M059J (cell line): ENCODE data around the gene ATG101. TPM values are rescaled to one million over a fixed set of nuclear protein-coding genes. Genes with fewer than 3 reads are reported as not detected.
A peak's percentile ranks its signal among the peaks of the same experiment; 100 is the strongest.

ENCODE experiments used
- DNase-seq: peaks from one replicate; pipeline ENCODE4 v3.0.0-alpha.2; 2012; ENCODE audit warnings: low read depth
- total RNA-seq: library from RNA; depleted of rRNA; stranded (reverse); fragments of >200 nt; shearing (Covaris generic); gene quantifications from 2 replicates; pipeline ENCODE4 v1.2.3, GENCODE V29; 2014

The ATG101 gene
- total RNA-seq, 1 experiment from 2014 or later: 62.0 TPM

DNA sequence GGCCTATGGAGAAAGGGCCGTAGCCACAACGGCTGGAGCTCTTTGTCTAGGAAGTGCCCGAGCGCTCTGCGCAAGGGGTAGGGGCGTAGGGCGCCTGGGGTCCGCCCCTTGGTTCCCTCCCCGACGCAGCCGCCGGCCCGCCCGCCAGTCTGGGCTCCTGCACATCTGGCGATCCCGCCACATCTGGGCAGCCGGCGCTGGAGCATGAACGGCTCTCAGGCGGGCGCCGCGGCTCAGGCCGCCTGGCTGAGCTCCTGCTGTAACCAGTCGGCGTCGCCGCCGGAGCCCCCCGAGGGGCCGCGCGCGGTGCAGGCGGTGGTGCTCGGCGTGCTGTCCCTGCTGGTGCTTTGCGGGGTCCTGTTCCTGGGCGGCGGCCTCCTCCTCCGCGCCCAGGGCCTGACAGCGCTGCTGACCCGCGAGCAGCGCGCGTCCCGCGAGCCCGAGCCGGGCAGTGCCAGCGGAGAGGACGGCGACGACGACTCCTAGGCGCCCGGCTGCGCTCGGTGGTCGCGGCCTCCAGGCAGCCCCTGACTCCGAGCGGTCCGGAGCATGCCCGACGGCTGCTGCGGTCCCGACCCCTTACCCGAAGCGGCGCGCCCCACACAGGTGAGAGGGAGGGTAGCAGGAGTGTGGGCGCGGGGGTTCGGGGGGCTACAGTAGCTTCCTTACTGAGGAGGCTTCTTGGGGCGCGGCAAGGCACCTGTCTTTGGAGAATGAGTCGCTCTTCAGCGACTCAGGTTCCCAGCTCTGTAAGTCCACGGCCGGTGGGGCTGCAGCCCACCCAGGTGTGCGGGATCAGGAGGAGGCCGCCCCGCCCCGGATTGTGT, 10.0 kb downstream of the ATG101 start, which contains the start of gene SMIM41:
TSS of gene SMIM41 (plus strand) at position 129 of the 827 bp plus-strand sequence. CDS start at position 205, 76 bp downstream.
- no peak for DNase-seq

DNA sequence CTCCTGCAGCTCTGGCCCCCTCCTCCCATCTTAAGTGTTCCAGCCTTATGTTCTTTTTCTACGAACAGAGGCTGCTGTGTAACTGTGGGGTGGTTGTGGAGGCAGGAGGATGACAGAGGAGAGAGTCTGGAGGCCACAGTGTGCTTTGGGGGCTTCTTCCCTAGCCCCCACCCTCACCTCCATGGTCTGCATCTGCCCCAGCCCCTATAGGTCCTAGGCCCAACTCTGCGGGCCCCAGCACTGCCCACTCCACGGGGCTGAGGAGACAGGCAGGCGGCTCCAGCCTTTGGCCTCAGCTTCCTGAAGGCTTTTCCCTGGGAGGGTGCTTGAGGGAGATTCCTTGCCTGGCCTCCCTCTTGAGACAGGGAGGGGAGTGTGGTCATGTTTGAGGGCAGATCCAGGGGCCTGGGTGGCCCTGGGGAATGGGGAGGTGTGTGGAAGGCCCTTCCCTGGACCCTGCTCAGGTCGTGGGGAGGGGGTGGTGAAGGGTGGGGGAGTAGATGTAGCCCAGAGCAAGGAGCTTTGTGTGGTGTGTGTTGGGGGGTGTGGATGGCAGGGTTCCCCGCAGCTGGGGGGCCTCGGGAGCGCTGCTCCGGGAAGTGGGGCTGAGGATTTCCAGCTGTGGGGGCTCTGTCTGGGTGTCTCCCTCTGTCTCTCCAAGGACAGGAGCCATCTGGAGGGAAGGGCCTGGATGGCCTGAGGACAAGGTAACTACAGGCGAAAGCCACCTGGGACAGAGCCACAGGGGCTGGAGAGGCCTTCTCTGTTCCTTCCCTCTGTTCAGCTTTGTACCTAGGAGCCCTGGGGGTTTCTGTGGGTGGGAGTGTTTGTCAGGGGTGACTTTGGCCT, 10.8 kb downstream of the ATG101 start:
- DNase-seq: no peak

DNA sequence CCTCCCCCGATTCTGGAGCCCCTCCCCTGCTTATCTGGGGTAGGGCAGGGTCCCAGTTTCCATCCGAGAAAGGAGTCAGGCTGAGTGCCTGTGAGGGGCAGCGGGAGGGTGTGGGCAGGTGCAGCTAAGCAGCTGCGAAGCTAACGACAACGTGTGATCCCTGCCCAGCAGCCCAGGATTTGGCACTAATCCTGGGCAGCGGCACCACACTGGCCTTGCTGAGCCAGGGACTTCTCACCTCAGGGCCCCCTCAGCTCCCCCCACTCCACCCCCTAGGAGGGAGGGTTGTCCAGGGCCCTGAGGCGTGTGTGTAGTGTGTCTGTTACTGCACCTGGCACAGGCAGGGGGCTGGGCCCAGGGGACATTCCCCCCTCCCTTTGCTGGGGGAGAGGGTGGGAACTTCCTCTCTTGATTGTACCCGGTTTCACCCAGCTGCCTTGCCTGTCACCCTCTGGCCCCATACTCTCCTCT, 11.5 kb downstream of the ATG101 start:
- no peak for DNase-seq

GRCh38 chr12:52082026-52082668, 12.4 kb downstream of the ATG101 start:
- DNase-seq: no peak

- DNase-seq: no peak
Observed at GRCh38 chr12:52082669-52082987, 12.8 kb downstream of the ATG101 start.

GRCh38 chr12:52082988-52083637, 13.3 kb downstream of the ATG101 start:
- peak; percentile 42 for DNase-seq

DNA sequence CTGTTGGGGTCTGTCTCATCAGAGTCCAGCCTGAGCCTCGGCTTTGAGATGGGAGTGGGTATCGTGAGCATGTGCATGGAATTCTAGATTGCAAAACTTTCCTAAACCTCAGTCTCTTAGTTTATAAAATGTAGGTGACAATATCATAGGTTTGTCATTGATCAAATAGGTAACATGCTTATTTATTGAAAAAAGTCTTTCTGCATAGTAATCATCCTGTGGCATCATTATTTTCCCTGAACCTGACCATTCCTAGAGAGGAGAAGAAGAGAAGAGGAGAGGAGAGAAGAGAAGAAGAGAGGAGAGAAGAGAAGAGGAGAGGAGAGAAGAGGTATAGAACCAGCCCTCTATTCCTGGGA, 13.8 kb downstream of the ATG101 start:
- DNase-seq: no peak

DNA sequence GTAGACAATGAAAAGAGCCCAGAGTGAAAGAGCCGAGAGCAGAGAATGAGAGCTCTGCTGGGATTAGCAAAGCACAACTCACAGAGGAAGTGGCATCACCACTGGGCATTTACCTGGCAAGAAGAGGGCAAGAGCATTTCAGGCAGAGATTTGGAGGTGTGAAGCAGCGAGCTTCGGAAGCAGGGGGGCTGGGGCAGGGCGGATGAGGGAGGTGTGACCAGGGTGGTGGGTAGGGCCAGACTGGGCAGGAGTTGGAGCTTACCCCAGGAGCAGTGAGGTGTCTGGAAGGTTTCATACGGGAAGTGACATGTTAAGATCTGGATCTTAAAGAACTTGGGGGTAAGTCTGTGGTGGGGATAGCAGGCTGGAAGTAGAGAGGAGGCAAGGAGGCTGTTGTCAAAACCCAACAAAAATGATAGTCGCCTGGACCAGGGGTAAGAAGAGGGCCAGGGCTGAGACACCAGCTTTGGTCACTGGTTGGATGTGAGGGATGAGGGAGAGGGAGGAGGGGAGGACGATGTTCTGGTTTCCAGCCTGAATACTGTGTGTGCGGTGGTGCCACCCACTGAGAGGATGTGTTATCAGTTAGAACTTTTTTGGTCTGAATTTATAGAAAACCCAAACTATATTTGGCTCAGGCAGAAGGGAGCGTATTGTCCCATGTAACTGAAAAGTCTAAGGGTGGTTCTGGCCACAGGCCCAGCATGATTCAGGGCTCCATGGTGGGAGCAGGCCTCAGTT, 14.9 kb downstream of the ATG101 start:
- DNase-seq: no peak

DNA sequence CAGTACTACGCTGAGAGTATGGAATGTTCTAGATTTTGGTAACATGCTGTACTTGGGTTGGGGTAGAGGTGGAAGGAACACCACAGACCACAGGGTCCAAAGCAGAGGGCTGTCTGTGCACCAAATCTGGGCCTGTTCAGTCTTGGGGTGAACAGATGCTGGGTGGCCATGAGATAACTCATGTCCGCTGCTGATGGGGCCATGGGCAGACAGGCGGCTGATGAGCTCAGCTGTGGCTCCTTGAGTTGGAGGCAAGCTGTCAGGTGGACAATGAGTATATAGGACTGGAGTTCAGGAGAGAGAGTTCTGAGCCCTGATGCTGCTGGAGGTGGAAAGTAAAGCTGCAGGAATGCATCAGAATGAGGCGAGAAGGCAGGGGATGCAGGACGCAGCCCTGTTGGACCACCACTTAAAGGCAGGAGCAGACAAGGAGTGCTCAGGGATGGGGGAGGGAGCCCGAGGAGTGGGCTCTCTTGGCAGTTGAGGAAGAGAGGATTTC, 16.0 kb downstream of the ATG101 start:
- DNase-seq: no peak

- DNase-seq: no peak
Observed at GRCh38 chr12:52086366-52086765, 16.6 kb downstream of the ATG101 start.

GRCh38 chr12:52086944-52087835, 17.4 kb downstream of the ATG101 start:
- no peak for DNase-seq

DNA sequence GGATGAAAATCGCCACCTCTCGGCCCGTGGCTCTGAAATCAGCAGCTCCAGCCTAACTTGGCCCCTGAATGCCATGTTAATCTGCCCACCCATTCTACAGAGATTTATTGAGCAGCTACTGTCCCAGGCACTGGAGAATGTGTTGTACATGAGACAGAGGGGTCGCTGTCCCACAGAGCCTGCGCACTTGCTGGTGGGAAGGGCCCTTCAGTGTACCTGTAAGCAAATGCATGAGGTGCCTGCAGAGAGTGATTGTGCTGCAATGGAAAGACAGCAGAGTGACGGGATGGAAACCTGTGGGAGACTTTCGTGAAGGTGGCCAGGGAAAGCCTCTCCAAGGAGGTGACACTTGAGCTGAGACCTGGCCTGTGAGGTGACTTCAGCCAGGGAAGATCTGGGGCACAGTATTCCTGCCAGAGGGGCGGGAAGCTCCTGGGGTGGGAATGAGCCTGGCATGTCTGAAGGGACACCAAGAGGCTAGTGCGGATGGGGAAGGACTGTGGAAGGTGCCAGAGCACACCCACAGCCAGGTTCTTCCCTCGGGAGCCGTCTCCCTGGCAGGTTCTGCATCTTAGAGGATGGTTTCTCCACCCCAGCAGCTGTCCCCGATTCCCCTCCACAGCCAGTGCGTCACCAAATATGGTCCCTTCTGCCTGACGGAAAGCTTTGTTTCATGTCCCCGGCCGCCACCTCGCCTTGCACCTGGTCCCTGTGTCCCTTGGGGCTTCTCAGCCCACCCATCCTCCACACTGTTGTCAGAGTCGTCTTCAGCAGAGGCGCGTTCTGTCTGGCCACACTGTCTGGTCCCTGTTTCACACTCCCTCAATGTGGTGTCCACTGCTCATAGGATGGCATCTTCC, 18.4 kb downstream of the ATG101 start:
- DNase-seq: no peak

DNA sequence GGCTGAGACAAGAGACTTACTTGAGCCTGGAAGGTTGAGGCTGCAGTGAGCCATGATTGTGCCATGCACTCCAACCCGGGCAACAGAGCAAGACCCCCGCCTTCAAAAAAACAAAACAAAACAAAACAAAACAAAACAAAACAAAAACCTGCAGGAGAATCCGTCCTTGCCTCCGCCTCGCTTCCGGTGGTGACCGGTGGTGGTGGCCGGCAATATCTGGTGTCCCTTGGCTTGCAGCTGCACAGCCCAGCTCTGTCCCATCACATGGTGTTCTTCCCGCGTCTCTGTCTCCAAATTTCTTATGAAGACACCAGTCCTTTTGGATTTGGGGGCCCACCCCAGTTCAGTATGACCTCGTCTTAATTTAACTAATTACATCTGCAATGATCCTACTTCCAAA, 19.7 kb downstream of the ATG101 start:
- no peak for DNase-seq

DNA sequence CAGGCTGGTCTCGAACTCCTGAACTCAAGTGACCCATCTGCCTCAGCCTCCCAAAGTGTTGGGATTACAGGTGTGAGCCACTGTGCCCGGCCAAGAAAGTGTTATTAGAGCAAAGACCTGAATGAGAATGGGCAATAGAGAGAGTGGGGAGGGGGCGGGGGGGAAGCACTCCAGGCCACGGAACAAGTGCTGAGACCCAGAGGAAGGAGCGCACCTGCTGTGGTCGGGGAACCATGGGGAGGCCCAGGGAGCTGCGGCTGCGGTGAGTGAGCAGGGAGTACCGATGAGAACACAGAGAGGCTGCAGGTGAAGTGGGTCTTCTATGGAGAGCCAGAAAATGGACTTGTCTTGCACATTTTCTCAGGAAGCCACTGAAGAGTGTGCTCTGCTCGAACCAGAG, 20.5 kb downstream of the ATG101 start:
- DNase-seq: no peak

GRCh38 chr12:52091061-52091460, 21.3 kb downstream of the ATG101 start:
- no peak for DNase-seq

DNA sequence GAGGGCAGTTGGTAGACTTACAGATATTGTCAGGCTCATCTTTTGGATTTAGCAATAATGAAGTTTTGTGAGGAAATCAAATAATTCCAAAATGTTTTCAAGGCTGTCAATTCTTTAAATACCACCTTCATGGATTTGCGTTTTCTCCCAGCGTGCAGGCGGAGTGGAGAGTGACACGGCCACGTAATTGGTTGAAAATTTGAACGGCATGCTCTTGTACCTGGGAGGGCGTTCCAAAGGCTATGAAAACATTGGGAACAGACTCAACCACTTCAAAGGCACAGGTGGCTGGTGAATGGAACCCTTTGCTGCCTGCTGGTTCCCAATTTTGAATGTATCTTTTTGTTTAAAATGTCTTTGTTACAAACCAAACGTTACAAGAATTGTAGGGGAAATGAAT, 22.1 kb downstream of the ATG101 start:
- DNase-seq: no peak

DNA sequence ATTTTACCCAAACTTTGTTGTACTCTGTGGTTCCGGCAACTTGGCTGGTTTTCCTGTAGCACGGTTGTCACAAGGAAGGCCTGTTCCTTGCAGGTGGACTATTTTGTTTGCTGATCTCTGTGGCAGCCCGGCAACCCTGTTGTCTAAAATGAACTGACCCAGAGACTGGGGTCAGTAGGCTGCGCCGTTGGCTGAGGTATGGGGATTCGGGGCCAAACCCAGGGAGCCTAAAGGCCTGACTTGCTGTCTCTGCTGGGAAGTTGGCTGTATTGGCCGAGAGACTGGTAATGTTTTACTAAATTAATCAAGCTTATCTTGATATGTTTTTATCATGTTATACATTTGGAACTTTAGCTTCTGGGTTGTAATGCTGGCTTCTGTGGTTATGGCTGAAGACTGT, 23.6 kb downstream of the ATG101 start:
- DNase-seq: no peak

GRCh38 chr12:52096332-52097044, 26.7 kb downstream of the ATG101 start:
- DNase-seq: no peak
